IMR-90 (cell line): ENCODE data around the gene GATA1. TPM values are rescaled to one million over a fixed set of nuclear protein-coding genes. Genes with fewer than 3 reads are reported as not detected.

Source experiments
- ATAC-seq: fragments of 200-7000 bp; cut with Tn5 transposase; 2 replicates; pipeline ENCODE4 v1.9.1; 2020; ENCODE audit warnings: low read depth, mild to moderate bottlenecking, moderate library complexity
- BruUV-seq: library from RNA; stranded (reverse); fragments of 400-500 nt; replicated peaks from 2 replicates; lab custom pipeline; 2021; lab: Mats Ljungman, UMichigan
- CTCF ChIA-PET: fragments of 300-600 bp; formaldehyde crosslinking; extraction: SDS; loops from one replicate; lab custom pipeline; 2021; ENCODE audit warnings: antibody characterized with exemption; lab: Yijun Ruan, JAX
- POLR2A ChIA-PET: fragments of 300-600 bp; sonication (Branson Sonifier 250); formaldehyde crosslinking; loops from one replicate; lab custom pipeline; 2022; ENCODE audit warnings: antibody characterized with exemption; ENCODE audit not compliant: unreplicated experiment; lab: Charles Lee
- DNase-seq: peaks from one replicate; pipeline ENCODE4 v3.0.0; 2013
- H2AFZ ChIP-seq: replicated peaks from 2 replicates; pipeline ENCODE3; 2013; ENCODE audit warnings: low read length, mild to moderate bottlenecking; ENCODE audit not compliant: poor library complexity
- H2AK5ac ChIP-seq: 2 replicates; pipeline ENCODE4 v1.6.1; 2013; ENCODE audit warnings: low read depth, low read length, inconsistent platforms
- H2AK9ac ChIP-seq: replicated peaks from 2 replicates; pipeline ENCODE3; 2013; ENCODE audit warnings: mild to moderate bottlenecking, low read depth, low read length, moderate library complexity; ENCODE audit not compliant: poor library complexity
- H2BK120ac ChIP-seq: 2 replicates; pipeline ENCODE4 v1.6.1; 2013; ENCODE audit warnings: low read depth, low read length, inconsistent platforms
- H2BK15ac ChIP-seq: 3 replicates; pipeline ENCODE4 v1.6.1; 2013; ENCODE audit warnings: low read depth, low read length, inconsistent platforms
- H2BK20ac ChIP-seq: 2 replicates; pipeline ENCODE4 v1.6.1; 2013; ENCODE audit warnings: low read depth, mild to moderate bottlenecking, inconsistent platforms, low read length, moderate library complexity
- H2BK5ac ChIP-seq: 2 replicates; pipeline ENCODE4 v1.6.1; 2013; ENCODE audit warnings: mild to moderate bottlenecking, low read depth, low read length, inconsistent platforms; ENCODE audit not compliant: poor library complexity, severe bottlenecking
- H3K14ac ChIP-seq: replicated peaks from 2 replicates; pipeline ENCODE4 v1.6.1; 2013; ENCODE audit warnings: low read depth, low read length, inconsistent platforms
- H3K18ac ChIP-seq: 2 replicates; pipeline ENCODE4 v1.6.1; 2013; ENCODE audit warnings: low read depth, low read length, control low read depth
- H3K23ac ChIP-seq: 2 replicates; pipeline ENCODE4 v1.6.1; 2013; ENCODE audit warnings: low read depth, low read length, inconsistent platforms
- H3K27ac ChIP-seq: 2 replicates; pipeline ENCODE4 v1.5.1; 2013; ENCODE audit warnings: mild to moderate bottlenecking, control low read depth, low read length; ENCODE audit not compliant: insufficient read depth
- H3K27me3 ChIP-seq: 2 replicates; pipeline ENCODE4 v1.6.1; 2013; ENCODE audit warnings: low read length; ENCODE audit not compliant: control insufficient read depth, insufficient read depth
- H3K36me3 ChIP-seq: 2 replicates; pipeline ENCODE4 v1.6.1; 2013; ENCODE audit warnings: low read length, mixed read lengths; ENCODE audit not compliant: control insufficient read depth, insufficient read depth
- H3K4ac ChIP-seq: 2 replicates; pipeline ENCODE4 v1.6.1; 2013; ENCODE audit warnings: low read depth, low read length, inconsistent platforms
- H3K4me1 ChIP-seq: 2 replicates; pipeline ENCODE4 v1.6.1; 2013; ENCODE audit warnings: low read length, mixed read lengths; ENCODE audit not compliant: control insufficient read depth, insufficient read depth
- H3K4me2 ChIP-seq: 2 replicates; pipeline ENCODE4 v1.6.1; 2013; ENCODE audit warnings: low read depth, mild to moderate bottlenecking, control low read depth, low read length, moderate library complexity
- H3K4me3 ChIP-seq: 2 replicates; pipeline ENCODE4 v1.5.1; 2013; ENCODE audit warnings: low read depth, mild to moderate bottlenecking, control low read depth, low read length, moderate library complexity; ENCODE audit not compliant: insufficient read depth
- H3K56ac ChIP-seq: 2 replicates; pipeline ENCODE4 v1.6.1; 2013; ENCODE audit warnings: low read length, inconsistent platforms; ENCODE audit not compliant: insufficient read depth; ENCODE audit errors: extremely low read depth
- H3K79me1 ChIP-seq, 2 experiments: 2 replicates each; pipeline ENCODE4 v1.6.1; 2013; ENCODE audit warnings: low read length in 2 of 2, inconsistent platforms in 1 of 2, low read depth in 1 of 2
- H3K9ac ChIP-seq: 2 replicates; pipeline ENCODE4 v1.6.1; 2013; ENCODE audit warnings: low read depth, low read length, control low read depth
- H3K9me1 ChIP-seq: 2 replicates; pipeline ENCODE4 v1.6.1; 2013; ENCODE audit warnings: low read length, inconsistent platforms; ENCODE audit not compliant: insufficient read depth
- H3K9me3 ChIP-seq: 2 replicates; pipeline ENCODE4 v1.6.1; 2013; ENCODE audit warnings: low read length; ENCODE audit not compliant: control insufficient read depth, insufficient read depth
- H4K20me1 ChIP-seq: 2 replicates; pipeline ENCODE4 v1.6.1; 2013; ENCODE audit warnings: low read length, inconsistent platforms; ENCODE audit not compliant: insufficient read depth
- H4K5ac ChIP-seq: 2 replicates; pipeline ENCODE4 v1.6.1; 2013; ENCODE audit warnings: mild to moderate bottlenecking, low read depth, low read length, control low read depth
- H4K8ac ChIP-seq, 2 experiments: 2 replicates each; pipeline ENCODE4 v1.6.1; 2013; ENCODE audit warnings: low read depth in 2 of 2, low read length in 2 of 2, control low read depth in 1 of 2, inconsistent platforms in 1 of 2
- H4K91ac ChIP-seq: 2 replicates; pipeline ENCODE4 v1.6.1; 2013; ENCODE audit warnings: low read depth, low read length, inconsistent platforms; ENCODE audit not compliant: insufficient read depth
- FOS ChIP-seq: fragments of 150-350 bp; IDR thresholded peaks from 2 replicates; pipeline ENCODE4 v1.6.1; 2016; ENCODE audit warnings: low read depth, low read length
- MXI1 ChIP-seq: IDR thresholded peaks from 2 replicates; pipeline ENCODE4 v1.6.1; 2012; ENCODE audit warnings: low read depth, mild to moderate bottlenecking, low read length, moderate library complexity, borderline replicate concordance
- RAD21 ChIP-seq: IDR thresholded peaks from 2 replicates; pipeline ENCODE4 v1.6.1; 2012; ENCODE audit warnings: low read length, improper control_type of control experiment
- WGBS, 2 experiments: methylation state at CpG; one replicate each; pipeline versions ENCODE4 v1.1.5 to v1.1.7; 2013; ENCODE audit warnings: missing lambda C conversion rate in 2 of 2; ENCODE audit not compliant: insufficient read length in 1 of 2; ENCODE audit errors: extremely low coverage in 2 of 2; 5-methylcytosine and 5-hydroxymethylcytosine counted together
- dilution Hi-C: fragments of 300-500 bp; cut with HindIII; formaldehyde crosslinking; loops from one replicate; pipeline ENCODE4 v1.14.3; 2018; ENCODE audit warnings: low sequenced_read_pairs; ENCODE audit not compliant: unreplicated experiment
- in situ Hi-C: fragments of 300-500 bp; cut with MboI; formaldehyde crosslinking; loops from 3 replicates; pipeline ENCODE4 v1.14.3; 2019; ENCODE audit warnings: low sequenced_read_pairs, inconsistent platforms, mixed read lengths
- intact Hi-C: fragments of 100-400 bp; cut with micrococcal nuclease; formaldehyde crosslinking; loops from 2 replicates; pipeline ENCODE4 v1.10.0; 2022
- polyA plus RNA-seq, 3 experiments: library from polyadenylated mRNA; depleted of rRNA; stranded (reverse); fragments of >200 nt; gene quantifications; 2 replicates each; pipeline ENCODE4 v1.2.3, GENCODE V29; 2012; ENCODE audit warnings: low replicate concordance in 1 of 3
- total RNA-seq: library from RNA; depleted of rRNA; stranded (reverse); fragments of >200 nt; gene quantifications from 2 replicates; pipeline ENCODE4 v1.2.3, GENCODE V29; 2012
- TF ChIP-seq, protein P1 (sequence below): fragments of 150-350 bp; IDR thresholded peaks from 2 replicates; pipeline ENCODE4 v1.6.1; 2016; ENCODE audit warnings: low read depth, mild to moderate bottlenecking, low read length, moderate library complexity, borderline replicate concordance

Gene GATA1
- total and polyA plus RNA-seq, 2 of the 4 experiments (the other 2 are of a cell fraction), result not detected

DNA sequence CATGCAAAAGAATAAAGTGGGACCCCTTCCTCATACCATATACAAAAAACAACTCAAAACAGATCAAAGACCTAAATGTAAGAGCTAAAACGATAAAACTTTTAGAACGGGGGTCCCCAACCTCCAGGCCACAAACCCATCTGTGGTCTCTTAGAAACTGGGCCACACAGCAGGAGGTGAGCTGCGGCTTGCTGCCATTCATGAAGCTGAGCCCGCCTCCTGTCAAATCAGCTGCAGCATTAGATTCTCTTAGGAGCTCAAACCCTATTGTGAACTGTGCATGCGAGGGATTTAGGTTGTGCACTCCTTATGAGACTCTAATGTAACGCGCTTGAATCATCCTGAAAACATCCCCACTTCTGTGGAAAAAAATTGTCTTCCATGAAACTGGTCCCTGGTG lies 7.0 kb upstream of the GATA1 start:
- Histone ChIP-seq H3K23ac (no peak overlapping the region), H4K20me1 (no peaks in the 10 kb centered on the region), H3K9me3 (no peaks in the 10 kb centered on the region), H3K27ac (no peak overlapping the region), H2BK5ac (no peak overlapping the region), H3K9me1 (no peaks in the 10 kb centered on the region), H2AK5ac (no peak overlapping the region), H2BK20ac (no peak overlapping the region), H2BK15ac (no peak overlapping the region), H3K4me2 (no peak overlapping the region), H3K27me3 (peaks cover 13% of the 10 kb centered on the region), H3K56ac (no peak overlapping the region), H2AK9ac (no peak overlapping the region), H3K4me1 (no peaks in the 10 kb centered on the region), H3K79me1 (no peaks in the 10 kb centered on the region), H3K4ac (no peak overlapping the region), H3K14ac (no peak overlapping the region), H3K9ac (no peak overlapping the region), H4K91ac (no peak overlapping the region), H4K5ac (no peak overlapping the region), H2BK120ac (no peak overlapping the region), H3K4me3 (no peak overlapping the region), H4K8ac (no peak overlapping the region), H3K36me3 (no peaks in the 10 kb centered on the region), H3K18ac (no peak overlapping the region), H2AFZ (no peak overlapping the region)
- no CpG with 5 or more reads among the region's 7 CpGs for WGBS, 2 experiments
- ChIA-PET CTCF (no interaction called here), POLR2A (no interaction called here)
- no peak for DNase-seq
- BruUV-seq, result no TSS peak
- intact Hi-C loops (no loop called here), dilution Hi-C loops (no loop called here), in situ Hi-C loops (no loop called here)
- no peak for ATAC-seq
- no peak for TF ChIP-seq FOS
- TF ChIP-seq, protein P1, sequence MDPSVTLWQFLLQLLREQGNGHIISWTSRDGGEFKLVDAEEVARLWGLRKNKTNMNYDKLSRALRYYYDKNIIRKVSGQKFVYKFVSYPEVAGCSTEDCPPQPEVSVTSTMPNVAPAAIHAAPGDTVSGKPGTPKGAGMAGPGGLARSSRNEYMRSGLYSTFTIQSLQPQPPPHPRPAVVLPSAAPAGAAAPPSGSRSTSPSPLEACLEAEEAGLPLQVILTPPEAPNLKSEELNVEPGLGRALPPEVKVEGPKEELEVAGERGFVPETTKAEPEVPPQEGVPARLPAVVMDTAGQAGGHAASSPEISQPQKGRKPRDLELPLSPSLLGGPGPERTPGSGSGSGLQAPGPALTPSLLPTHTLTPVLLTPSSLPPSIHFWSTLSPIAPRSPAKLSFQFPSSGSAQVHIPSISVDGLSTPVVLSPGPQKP, result no peak
- TF ChIP-seq RAD21, result no peak
- no peak for TF ChIP-seq MXI1
